DND-41 (cell line): ENCODE results near the gene CALM1.
A peak's percentile ranks its signal among the peaks of the same experiment; 100 is the strongest.

Source experiments
- ATAC-seq: fragments of 200-7000 bp; cut with Tn5 transposase; 3 replicates; pipeline ENCODE4 v1.9.1; 2021; ENCODE audit warnings: low read depth; ENCODE audit not compliant: insufficient read depth
- DNase-seq: peaks from one replicate; pipeline ENCODE4 v3.0.0-alpha.2; 2020
- H2AFZ ChIP-seq: 2 replicates; pipeline ENCODE4 v1.6.0; 2012; ENCODE audit warnings: low read depth, low read length
- H3K27ac ChIP-seq: 2 replicates; pipeline ENCODE4 v1.5.1; 2012; ENCODE audit warnings: low read length, inconsistent platforms
- H3K27me3 ChIP-seq: fragments of 200-600 bp; sonication (generic); 2 replicates; pipeline ENCODE4 v1.6.0; 2012; ENCODE audit warnings: low read length, mild to moderate bottlenecking, inconsistent platforms; ENCODE audit not compliant: insufficient read depth, poor library complexity
- H3K36me3 ChIP-seq: 2 replicates; pipeline ENCODE4 v1.5.1; 2012; ENCODE audit warnings: low read length, inconsistent platforms; ENCODE audit not compliant: insufficient read depth
- H3K4me1 ChIP-seq: 2 replicates; pipeline ENCODE4 v1.5.1; 2012; ENCODE audit warnings: mild to moderate bottlenecking, low read length; ENCODE audit not compliant: insufficient read depth
- H3K4me2 ChIP-seq: 2 replicates; pipeline ENCODE4 v1.6.0; 2012; ENCODE audit warnings: mild to moderate bottlenecking, moderate library complexity, low read length, inconsistent platforms; ENCODE audit not compliant: insufficient read depth
- H3K4me3 ChIP-seq, 2 experiments: fragments of 200-600 bp in 1 of 2; shearing (Covaris generic) in 1 of 2; 2 replicates each; pipeline ENCODE4 v1.5.1; 2012 to 2016; ENCODE audit warnings: inconsistent platforms in 2 of 2, low read length in 2 of 2, mild to moderate bottlenecking in 2 of 2, low read depth in 1 of 2, moderate library complexity in 1 of 2
- H3K79me2 ChIP-seq: 2 replicates; pipeline ENCODE4 v1.6.0; 2012; ENCODE audit warnings: low read length, inconsistent platforms; ENCODE audit not compliant: insufficient read depth
- H3K9ac ChIP-seq: 2 replicates; pipeline ENCODE4 v1.6.0; 2012; ENCODE audit warnings: low read depth, mild to moderate bottlenecking, inconsistent platforms, low read length, moderate library complexity
- H3K9me3 ChIP-seq: 2 replicates; pipeline ENCODE4 v1.5.1; 2012; ENCODE audit warnings: low read length, moderate library complexity, mild to moderate bottlenecking, inconsistent platforms; ENCODE audit not compliant: insufficient read depth, severe bottlenecking
- H4K20me1 ChIP-seq: 2 replicates; pipeline ENCODE4 v1.6.0; 2012; ENCODE audit warnings: low read length; ENCODE audit not compliant: insufficient read depth
- CTCF ChIP-seq: IDR thresholded peaks from 2 replicates; pipeline ENCODE4 v1.5.1; 2012; ENCODE audit warnings: borderline replicate concordance, low read length, moderate library complexity, mild to moderate bottlenecking; ENCODE audit not compliant: poor library complexity, severe bottlenecking; ENCODE audit errors: extremely low read depth
- EZH2 ChIP-seq: IDR thresholded peaks from 3 replicates; pipeline ENCODE4 v1.6.1; 2012; ENCODE audit warnings: borderline replicate concordance, low read depth, mild to moderate bottlenecking, moderate library complexity, low read length, inconsistent platforms; ENCODE audit not compliant: severe bottlenecking

Gene CALM1

GRCh38 chr14:90396341-90397339, at the start of gene CALM1:
Gene CALM1 (plus strand): TSS chr14:90397029. CDS start chr14:90397231, 202 bp downstream.
- H3K4me2 ChIP-seq, result peak within 1 kb of the TSS; percentile 87
- peak within 1 kb of the TSS; percentile 90 for H3K27ac ChIP-seq
- peaks cover 27% of the 10 kb centered on the region for H3K4me1 ChIP-seq
- H3K36me3 ChIP-seq, result peaks cover 25% of the 10 kb centered on the region
- peak; percentile 95 for DNase-seq
- H3K9me3 ChIP-seq, result no peaks in the 10 kb centered on the region
- H3K27me3 ChIP-seq, result peaks cover 3% of the 10 kb centered on the region
- peak; percentile 69 for ATAC-seq
- TF ChIP-seq CTCF, result no peak
- peak; percentile 30 for TF ChIP-seq EZH2
- H3K79me2 ChIP-seq, result peaks cover 41% of the 10 kb centered on the region
- H3K4me3 ChIP-seq, result peak within 1 kb of the TSS; percentile 79 to 89; a peak in 3 of 4 replicates
- peaks cover 35% of the 10 kb centered on the region for H4K20me1 ChIP-seq
- H3K9ac ChIP-seq, result peak within 1 kb of the TSS; percentile 78
- H2AFZ ChIP-seq, result peak within 1 kb of the TSS; percentile 98

- ATAC-seq, result no peak
- Histone ChIP-seq H3K9me3 (no peaks in the 10 kb centered on the region), H3K27me3 (no peaks in the 10 kb centered on the region), H2AFZ (no peak overlapping the region), H3K36me3 (no peaks in the 10 kb centered on the region), H3K9ac (no peak overlapping the region), H4K20me1 (no peaks in the 10 kb centered on the region), H3K4me1 (no peaks in the 10 kb centered on the region), H3K4me3 (no peak overlapping the region), H3K79me2 (no peaks in the 10 kb centered on the region), H3K4me2 (no peak overlapping the region), H3K27ac (no peak overlapping the region)
- TF ChIP-seq CTCF, result no peak
- no peak for TF ChIP-seq EZH2
- no peak for DNase-seq
These were observed 48.6 kb upstream of the CALM1 start for GRCh38 chr14:90348270-90348669.

GRCh38 chr14:90349739-90350138, 47.1 kb upstream of the CALM1 start:
- no peaks in the 10 kb centered on the region for H4K20me1 ChIP-seq
- ATAC-seq (no peak), DNase-seq (no peak)
- H2AFZ ChIP-seq, result no peak overlapping the region
- H3K27me3 ChIP-seq, result no peaks in the 10 kb centered on the region
- H3K4me3 ChIP-seq, result no peak overlapping the region
- H3K36me3 ChIP-seq, result no peaks in the 10 kb centered on the region
- H3K9me3 ChIP-seq, result no peaks in the 10 kb centered on the region
- H3K4me2 ChIP-seq, result no peak overlapping the region
- H3K27ac ChIP-seq, result no peak overlapping the region
- no peaks in the 10 kb centered on the region for H3K79me2 ChIP-seq
- TF ChIP-seq EZH2, result no peak
- TF ChIP-seq CTCF, result no peak
- no peaks in the 10 kb centered on the region for H3K4me1 ChIP-seq
- no peak overlapping the region for H3K9ac ChIP-seq
